BLaER1 treated with 17β-estradiol and CSF1 and Interleukin-3, amounts not matched to agents 10 nM and 100 nM (cell line): ENCODE measurements around the gene ADCY4.

Source experiments
- H3K27ac ChIP-seq, 11 experiments: shearing (Covaris generic); formaldehyde crosslinking; 2 replicates each; pipeline ENCODE4 v1.8.1; 2022
- H3K27me3 ChIP-seq, 11 experiments: shearing (Covaris generic); formaldehyde crosslinking; 2 replicates each; pipeline ENCODE4 v1.8.1; 2022
- H3K36me3 ChIP-seq, 11 experiments: shearing (Covaris generic); formaldehyde crosslinking; 2 replicates each; pipeline ENCODE4 v1.8.1; 2022
- H3K4me1 ChIP-seq, 10 experiments: shearing (Covaris generic); formaldehyde crosslinking; 2 replicates each; pipeline ENCODE4 v1.8.1; 2022
- H3K4me2 ChIP-seq, 11 experiments: shearing (Covaris generic); formaldehyde crosslinking; 2 replicates each; pipeline ENCODE4 v1.8.1; 2022
- H3K4me3 ChIP-seq, 10 experiments: shearing (Covaris generic); formaldehyde crosslinking; 2 replicates each; pipeline ENCODE4 v1.8.1; 2022
- H3K9ac ChIP-seq, 11 experiments: shearing (Covaris generic); formaldehyde crosslinking; 2 replicates each; pipeline ENCODE4 v1.8.1; 2022
- H3K9me3 ChIP-seq, 11 experiments: shearing (Covaris generic); formaldehyde crosslinking; replicated peaks in 1 of 11; 2 replicates each; pipeline ENCODE4 v1.8.1; 2022
- H4K20me1 ChIP-seq, 11 experiments: shearing (Covaris generic); formaldehyde crosslinking; 2 replicates each; pipeline ENCODE4 v1.8.1; 2022
- Cebpa-rat ChIP-seq, 11 experiments: shearing (Covaris generic); IDR thresholded peaks; 2 replicates each; pipeline ENCODE4 v1.8.1; 2022

Gene ADCY4

DNA sequence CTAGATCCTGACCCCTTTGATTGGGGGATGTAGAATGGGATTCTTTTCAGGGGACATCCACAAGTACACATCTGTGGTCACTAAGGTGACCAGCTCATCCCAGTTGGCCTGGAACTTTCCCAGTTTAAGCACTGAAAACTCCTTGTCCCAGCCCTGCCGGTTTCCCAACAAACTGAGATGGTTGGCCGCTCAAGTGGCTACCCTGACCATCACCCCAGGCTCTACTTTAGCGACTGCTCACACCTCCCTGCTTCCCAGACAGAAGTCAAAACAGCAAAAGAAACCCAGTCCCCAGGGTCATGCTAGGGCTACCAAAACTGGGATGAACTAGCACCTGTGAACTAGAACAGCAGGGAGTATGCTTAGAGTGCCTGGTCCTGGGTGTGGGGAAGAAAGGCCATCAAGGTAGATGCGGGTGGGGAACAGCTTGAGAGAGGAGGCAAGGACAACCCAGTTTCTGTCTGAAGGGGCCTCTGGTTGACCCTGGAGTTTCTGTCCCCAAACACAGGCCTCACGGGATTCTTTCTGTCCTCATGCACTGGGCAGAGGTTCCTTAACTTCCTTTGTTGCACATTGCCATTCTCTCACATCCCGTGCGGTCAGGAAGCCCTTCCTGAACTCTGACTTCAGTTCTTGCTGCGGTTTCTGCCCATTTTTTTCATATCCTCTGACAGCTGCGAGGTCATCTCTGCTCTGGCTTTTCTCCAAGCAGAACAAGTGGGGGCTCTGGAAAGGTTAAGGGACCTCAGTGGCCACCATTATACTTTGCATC is 21.9 kb downstream of the ADCY4 start:
- no peaks in the 10 kb centered on the region for H3K27me3 ChIP-seq
- peak overlapping the region; percentile 81 to 96 (median 92) for H3K27ac ChIP-seq
- peaks cover 74 to 99% (median 98%) of the 10 kb centered on the region in 10 experiments for H3K4me1 ChIP-seq
- H3K36me3 ChIP-seq = peaks cover 9 to 60% (median 34%) of the 10 kb centered on the region in 11 experiments; a peak in 21 of 22 replicates
- H3K9ac ChIP-seq = peak overlapping the region; percentile 79 to 91 (median 88)
- H4K20me1 ChIP-seq = peaks cover 0 to 21% (median 8%) of the 10 kb centered on the region in 11 experiments; a peak in 11 of 22 replicates
- peak overlapping the region; percentile 56 to 80 (median 66) for H3K4me3 ChIP-seq
- H3K4me2 ChIP-seq = peak overlapping the region; percentile 85 to 100 (median 97)
- no peaks in the 10 kb centered on the region for H3K9me3 ChIP-seq
- TF ChIP-seq Cebpa-rat (IDR thresholded peaks at IDR 0.05) = peak in 9 of 11 experiments; percentile 27 to 94 (median 78); a peak in 14 of 22 replicates

DNA sequence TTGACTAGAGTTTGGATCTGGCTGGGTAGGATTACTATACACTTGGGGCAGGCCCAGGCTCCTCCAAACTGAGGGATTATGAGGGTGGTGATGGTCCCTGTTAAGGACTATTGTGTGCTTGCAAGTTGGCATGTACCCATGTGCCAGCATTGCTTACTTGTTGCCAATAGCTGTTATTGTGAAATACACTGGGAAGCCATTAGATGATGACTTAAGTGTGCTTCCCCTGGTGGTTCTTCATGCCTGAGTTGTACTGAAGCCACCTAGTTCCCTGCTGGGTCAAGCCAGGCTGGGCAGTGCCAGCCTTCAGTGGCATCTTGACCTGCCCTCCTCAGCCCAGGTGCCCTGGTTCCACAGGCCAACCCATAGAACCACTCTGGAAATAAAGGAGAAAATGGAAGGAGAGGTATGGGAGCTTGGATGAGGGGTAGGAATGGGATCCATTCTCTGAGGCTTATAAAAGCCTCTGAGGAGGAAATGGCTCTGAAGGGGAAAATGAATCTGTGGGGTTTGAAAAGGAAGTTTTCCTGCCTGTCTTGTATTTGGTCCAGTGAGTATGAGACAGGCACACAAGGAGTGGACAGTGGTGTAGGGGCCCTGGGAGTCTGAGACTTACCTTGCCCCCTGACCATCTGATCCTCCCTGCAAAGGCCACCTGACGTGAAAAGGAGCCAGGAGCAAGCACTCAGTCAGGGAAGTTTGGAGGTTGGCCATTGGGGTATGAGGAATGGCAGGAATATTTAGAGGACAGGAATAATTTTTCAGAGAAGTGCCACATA is 22.8 kb downstream of the ADCY4 start:
- Histone ChIP-seq H3K27me3 (no peaks in the 10 kb centered on the region), H3K4me1 (peaks cover 74 to 99% (median 94%) of the 10 kb centered on the region in 10 experiments), H3K9ac (peak overlapping the region; percentile 79 to 91 (median 88)), H3K9me3 (no peaks in the 10 kb centered on the region), H3K4me2 (peak overlapping the region; percentile 85 to 100 (median 97)), H3K27ac (peak overlapping the region; percentile 81 to 96 (median 92)), H3K4me3 (peak overlapping the region; percentile 56 to 80 (median 66)), H4K20me1 (peaks cover 0 to 30% (median 15%) of the 10 kb centered on the region in 11 experiments; a peak in 13 of 22 replicates), H3K36me3 (peaks cover 18 to 62% (median 43%) of the 10 kb centered on the region in 11 experiments)
- TF ChIP-seq Cebpa-rat (IDR thresholded peaks at IDR 0.05) = peak in 10 of 11 experiments; percentile 17 to 92 (median 78); a peak in 18 of 22 replicates

DNA sequence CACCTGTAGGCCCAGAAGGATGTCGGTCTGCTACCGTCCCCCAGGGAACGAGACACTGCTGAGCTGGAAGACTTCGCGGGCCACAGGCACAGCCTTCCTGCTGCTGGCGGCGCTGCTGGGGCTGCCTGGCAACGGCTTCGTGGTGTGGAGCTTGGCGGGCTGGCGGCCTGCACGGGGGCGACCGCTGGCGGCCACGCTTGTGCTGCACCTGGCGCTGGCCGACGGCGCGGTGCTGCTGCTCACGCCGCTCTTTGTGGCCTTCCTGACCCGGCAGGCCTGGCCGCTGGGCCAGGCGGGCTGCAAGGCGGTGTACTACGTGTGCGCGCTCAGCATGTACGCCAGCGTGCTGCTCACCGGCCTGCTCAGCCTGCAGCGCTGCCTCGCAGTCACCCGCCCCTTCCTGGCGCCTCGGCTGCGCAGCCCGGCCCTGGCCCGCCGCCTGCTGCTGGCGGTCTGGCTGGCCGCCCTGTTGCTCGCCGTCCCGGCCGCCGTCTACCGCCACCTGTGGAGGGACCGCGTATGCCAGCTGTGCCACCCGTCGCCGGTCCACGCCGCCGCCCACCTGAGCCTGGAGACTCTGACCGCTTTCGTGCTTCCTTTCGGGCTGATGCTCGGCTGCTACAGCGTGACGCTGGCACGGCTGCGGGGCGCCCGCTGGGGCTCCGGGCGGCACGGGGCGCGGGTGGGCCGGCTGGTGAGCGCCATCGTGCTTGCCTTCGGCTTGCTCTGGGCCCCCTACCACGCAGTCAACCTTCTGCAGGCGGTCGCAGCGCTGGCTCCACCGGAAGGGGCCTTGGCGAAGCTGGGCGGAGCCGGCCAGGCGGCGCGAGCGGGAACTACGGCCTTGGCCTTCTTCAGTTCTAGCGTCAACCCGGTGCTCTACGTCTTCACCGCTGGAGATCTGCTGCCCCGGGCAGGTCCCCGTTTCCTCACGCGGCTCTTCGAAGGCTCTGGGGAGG is 23.9 kb downstream of the ADCY4 start, which contains the start of gene LTB4R:
Gene LTB4R (plus strand): TSS at position 857 of the 959 bp plus-strand sequence. CDS start 4,150 bp downstream, outside the sequence.
- Histone ChIP-seq H3K27ac (peak within 1 kb of the TSS; percentile 81 to 96 (median 92)), H3K9me3 (no peaks in the 10 kb centered on the region), H3K27me3 (no peaks in the 10 kb centered on the region), H3K4me1 (peaks cover 74 to 89% (median 83%) of the 10 kb centered on the region in 10 experiments), H3K36me3 (peaks cover 23 to 62% (median 46%) of the 10 kb centered on the region in 11 experiments), H3K4me2 (peak within 1 kb of the TSS; percentile 85 to 100 (median 97)), H3K4me3 (peak within 1 kb of the TSS; percentile 56 to 80 (median 66)), H4K20me1 (peaks cover 0 to 41% (median 19%) of the 10 kb centered on the region in 11 experiments; a peak in 13 of 22 replicates), H3K9ac (peak within 1 kb of the TSS; percentile 79 to 91 (median 88))
- TF ChIP-seq Cebpa-rat (IDR thresholded peaks at IDR 0.05) = no peak

DNA sequence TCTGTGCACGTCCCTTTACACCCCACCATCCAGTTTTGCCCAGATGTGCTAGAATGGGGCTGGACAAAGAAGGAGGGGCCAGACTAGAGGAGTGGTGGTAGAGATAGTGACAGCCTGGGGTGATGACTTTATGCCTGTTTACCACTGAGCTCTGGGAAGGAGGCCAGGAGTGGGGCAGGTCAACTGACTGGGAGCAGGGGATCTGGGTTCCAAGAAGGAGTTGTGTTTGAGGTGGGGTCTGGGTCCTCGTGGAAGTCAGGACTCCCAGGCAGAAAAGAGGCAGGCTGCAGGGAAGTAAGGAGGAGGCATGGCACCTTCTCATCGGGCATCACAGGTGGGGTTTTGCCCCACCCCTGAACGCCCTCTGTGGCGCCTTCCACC is 24.6 kb downstream of the ADCY4 start:
- Histone ChIP-seq H3K4me3 (peak overlapping the region; percentile 56 to 80 (median 66)), H3K4me1 (peaks cover 72 to 82% (median 77%) of the 10 kb centered on the region in 10 experiments), H4K20me1 (peaks cover 0 to 47% (median 20%) of the 10 kb centered on the region in 11 experiments; a peak in 13 of 22 replicates), H3K36me3 (peaks cover 26 to 62% (median 46%) of the 10 kb centered on the region in 11 experiments), H3K4me2 (peak overlapping the region; percentile 85 to 100 (median 97)), H3K9ac (peak overlapping the region; percentile 79 to 91 (median 88)), H3K27ac (peak overlapping the region; percentile 81 to 96 (median 92); a peak in 20 of 22 replicates), H3K27me3 (no peaks in the 10 kb centered on the region), H3K9me3 (no peaks in the 10 kb centered on the region)
- TF ChIP-seq Cebpa-rat (IDR thresholded peaks at IDR 0.05) = no peak

DNA sequence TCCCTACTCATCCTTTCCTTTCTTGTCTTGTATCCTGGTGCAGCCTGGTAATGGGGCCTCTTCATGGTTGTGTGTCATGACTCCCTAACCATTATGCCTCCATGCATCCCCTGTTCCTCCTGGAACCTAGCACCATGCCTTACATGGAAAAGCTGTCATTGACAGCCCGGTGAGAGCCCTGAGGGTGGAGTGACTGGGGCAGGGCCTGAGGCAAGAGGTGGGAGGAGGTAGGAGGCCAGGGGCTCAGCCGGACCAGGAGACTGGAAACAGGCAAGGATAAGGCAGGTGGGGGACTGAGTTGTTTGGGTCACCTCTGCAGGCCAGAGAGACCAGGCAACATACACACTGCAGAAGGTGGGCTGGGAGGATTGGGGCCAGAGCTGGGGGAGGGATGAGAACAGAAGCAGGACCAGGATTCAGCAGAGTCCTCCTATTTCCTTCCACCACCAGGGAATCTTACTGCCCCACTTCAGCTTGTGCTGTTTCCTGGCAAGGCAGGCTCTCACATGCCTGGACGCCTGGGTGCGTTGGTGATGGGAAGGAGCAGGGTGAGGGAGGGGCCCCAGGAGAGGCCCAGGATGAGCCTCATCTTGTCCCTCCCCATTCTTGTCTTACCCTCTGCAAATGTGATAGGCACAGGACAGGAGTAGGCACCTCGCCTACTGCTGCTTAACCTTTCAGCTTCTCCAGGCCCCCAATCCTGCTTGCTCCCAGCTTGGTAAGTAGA is 25.2 kb downstream of the ADCY4 start, which contains the start of gene LTB4R2:
Gene LTB4R2 (plus strand): TSS at position 603 of the 727 bp plus-strand sequence. CDS start 525 bp downstream, outside the sequence.
- Histone ChIP-seq H3K9me3 (no peaks in the 10 kb centered on the region), H4K20me1 (peaks cover 0 to 50% (median 24%) of the 10 kb centered on the region in 11 experiments; a peak in 13 of 22 replicates), H3K27me3 (no peaks in the 10 kb centered on the region), H3K4me2 (peak within 1 kb of the TSS; percentile 85 to 100 (median 97)), H3K27ac (peak within 1 kb of the TSS; percentile 81 to 96 (median 92)), H3K4me3 (peak within 1 kb of the TSS; percentile 56 to 80 (median 66)), H3K9ac (peak within 1 kb of the TSS; percentile 79 to 91 (median 88)), H3K4me1 (peaks cover 67 to 77% (median 71%) of the 10 kb centered on the region in 10 experiments), H3K36me3 (peaks cover 32 to 62% (median 49%) of the 10 kb centered on the region in 11 experiments)
- no peak for TF ChIP-seq Cebpa-rat (IDR thresholded peaks at IDR 0.05)

DNA sequence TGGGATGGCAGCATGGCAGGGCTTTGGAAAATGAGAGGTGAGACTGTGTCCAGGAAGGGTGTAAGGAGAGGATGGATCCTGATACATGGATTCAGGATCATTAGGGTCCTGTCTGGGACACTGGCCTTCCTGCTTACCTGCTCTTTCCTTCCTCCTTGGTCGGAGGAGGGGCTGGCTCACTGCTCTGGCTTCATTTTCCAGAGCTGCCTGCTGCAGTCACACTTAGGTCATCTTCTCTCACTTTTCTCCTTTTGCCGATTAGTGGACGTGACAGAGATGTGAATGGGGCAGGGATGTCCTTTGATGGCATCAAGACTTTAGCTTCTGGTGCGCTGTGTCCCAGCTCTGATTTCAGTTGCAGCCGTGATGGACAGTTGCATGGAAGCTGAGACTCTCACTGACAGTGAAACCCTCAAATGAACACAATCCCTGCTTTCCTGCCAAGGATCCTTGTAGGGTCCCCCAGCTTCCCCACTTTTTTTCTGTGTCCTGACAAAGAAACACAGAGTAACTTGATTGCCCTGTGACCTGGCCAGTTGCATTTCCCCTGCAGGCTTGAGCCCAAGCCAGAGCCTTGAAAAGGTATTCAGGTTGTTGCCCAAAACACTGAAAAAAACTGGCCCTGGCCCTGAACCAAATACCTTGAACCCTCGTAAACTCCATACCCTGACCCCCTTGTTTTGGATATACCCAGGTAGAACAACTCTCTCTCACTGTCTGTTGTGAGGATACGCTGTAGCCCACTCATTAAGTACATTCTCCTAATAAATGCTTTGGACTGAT is 26.3 kb downstream of the ADCY4 start:
- Histone ChIP-seq H3K4me3 (peak overlapping the region in 3 of 10 experiments; percentile 70 to 80 (median 75); a peak in 5 of 20 replicates), H3K4me2 (peak overlapping the region; percentile 85 to 100 (median 97); a peak in 21 of 22 replicates), H4K20me1 (peaks cover 0 to 62% (median 24%) of the 10 kb centered on the region in 11 experiments; a peak in 13 of 22 replicates), H3K27ac (peak overlapping the region in 7 of 11 experiments; percentile 9 to 94 (median 30); a peak in 8 of 22 replicates), H3K36me3 (peaks cover 43 to 69% (median 58%) of the 10 kb centered on the region in 11 experiments), H3K27me3 (no peaks in the 10 kb centered on the region), H3K4me1 (peaks cover 55 to 65% (median 60%) of the 10 kb centered on the region in 10 experiments), H3K9me3 (no peaks in the 10 kb centered on the region), H3K9ac (peak overlapping the region in 8 of 11 experiments; percentile 79 to 91 (median 88); a peak in 12 of 22 replicates)
- no peak for TF ChIP-seq Cebpa-rat (IDR thresholded peaks at IDR 0.05)
